ENCODE data around the gene PLEKHG4B.

DNA sequence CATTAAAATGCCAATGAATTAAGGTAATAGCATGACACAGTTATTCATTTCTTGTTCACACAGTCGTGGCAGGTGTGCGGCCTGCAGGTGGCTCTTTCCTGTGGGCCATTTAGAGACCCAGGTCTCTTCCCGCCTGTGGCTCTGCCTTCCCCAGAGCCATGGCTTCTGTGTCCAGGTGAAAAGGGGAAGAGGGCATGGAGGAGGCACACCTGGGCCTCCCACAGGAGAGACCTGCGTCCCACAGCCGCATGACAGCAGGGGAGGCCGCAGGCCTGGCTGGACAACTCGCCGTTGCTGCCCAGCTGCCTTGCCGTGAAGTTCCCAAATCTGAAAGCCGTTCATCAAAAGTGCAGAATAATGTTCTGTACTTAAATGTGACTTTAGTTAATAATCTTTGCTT is 14.4 kb upstream of the PLEKHG4B start:
- TF ChIP-seq CTCF (conservative IDR thresholded peaks at IDR 0.05; ENCODE audit: low read depth, low read length) = no peak
- TF ChIP-seq EZH2 (IDR thresholded peaks at IDR 0.05; ENCODE audit: low read length, unreplicated experiment) = no peak
